LNCAP (cell line): Measurements from ENCODE around the gene SLC12A3.

Experiments
- TF ChIP-seq, protein P1 (sequence below): fragments of 450-650 bp; IDR thresholded peaks from 2 replicates; pipeline ENCODE4 v1.5.1; 2017; ENCODE audit warnings: mild to moderate bottlenecking

Gene SLC12A3, protein sequence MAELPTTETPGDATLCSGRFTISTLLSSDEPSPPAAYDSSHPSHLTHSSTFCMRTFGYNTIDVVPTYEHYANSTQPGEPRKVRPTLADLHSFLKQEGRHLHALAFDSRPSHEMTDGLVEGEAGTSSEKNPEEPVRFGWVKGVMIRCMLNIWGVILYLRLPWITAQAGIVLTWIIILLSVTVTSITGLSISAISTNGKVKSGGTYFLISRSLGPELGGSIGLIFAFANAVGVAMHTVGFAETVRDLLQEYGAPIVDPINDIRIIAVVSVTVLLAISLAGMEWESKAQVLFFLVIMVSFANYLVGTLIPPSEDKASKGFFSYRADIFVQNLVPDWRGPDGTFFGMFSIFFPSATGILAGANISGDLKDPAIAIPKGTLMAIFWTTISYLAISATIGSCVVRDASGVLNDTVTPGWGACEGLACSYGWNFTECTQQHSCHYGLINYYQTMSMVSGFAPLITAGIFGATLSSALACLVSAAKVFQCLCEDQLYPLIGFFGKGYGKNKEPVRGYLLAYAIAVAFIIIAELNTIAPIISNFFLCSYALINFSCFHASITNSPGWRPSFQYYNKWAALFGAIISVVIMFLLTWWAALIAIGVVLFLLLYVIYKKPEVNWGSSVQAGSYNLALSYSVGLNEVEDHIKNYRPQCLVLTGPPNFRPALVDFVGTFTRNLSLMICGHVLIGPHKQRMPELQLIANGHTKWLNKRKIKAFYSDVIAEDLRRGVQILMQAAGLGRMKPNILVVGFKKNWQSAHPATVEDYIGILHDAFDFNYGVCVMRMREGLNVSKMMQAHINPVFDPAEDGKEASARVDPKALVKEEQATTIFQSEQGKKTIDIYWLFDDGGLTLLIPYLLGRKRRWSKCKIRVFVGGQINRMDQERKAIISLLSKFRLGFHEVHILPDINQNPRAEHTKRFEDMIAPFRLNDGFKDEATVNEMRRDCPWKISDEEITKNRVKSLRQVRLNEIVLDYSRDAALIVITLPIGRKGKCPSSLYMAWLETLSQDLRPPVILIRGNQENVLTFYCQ

DNA sequence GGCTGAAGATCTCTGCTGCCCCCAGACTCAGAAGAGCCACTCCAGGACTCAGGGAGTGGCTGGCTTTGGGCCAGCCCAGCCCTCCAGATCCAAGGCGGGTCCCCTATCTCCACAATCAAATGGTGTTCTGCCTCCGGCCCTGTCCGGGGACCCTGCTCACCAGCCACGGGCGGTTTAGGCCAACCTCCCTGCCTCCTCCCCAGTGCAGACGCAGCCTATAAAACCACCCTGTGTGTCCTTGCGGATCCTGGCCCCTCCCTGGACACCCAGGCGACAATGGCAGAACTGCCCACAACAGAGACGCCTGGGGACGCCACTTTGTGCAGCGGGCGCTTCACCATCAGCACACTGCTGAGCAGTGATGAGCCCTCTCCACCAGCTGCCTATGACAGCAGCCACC is at the start of gene SLC12A3:
TSS of gene SLC12A3 (plus strand) at position 248 of the 400 bp plus-strand sequence. CDS start at position 277, 29 bp downstream.
- TF ChIP-seq, protein P1, sequence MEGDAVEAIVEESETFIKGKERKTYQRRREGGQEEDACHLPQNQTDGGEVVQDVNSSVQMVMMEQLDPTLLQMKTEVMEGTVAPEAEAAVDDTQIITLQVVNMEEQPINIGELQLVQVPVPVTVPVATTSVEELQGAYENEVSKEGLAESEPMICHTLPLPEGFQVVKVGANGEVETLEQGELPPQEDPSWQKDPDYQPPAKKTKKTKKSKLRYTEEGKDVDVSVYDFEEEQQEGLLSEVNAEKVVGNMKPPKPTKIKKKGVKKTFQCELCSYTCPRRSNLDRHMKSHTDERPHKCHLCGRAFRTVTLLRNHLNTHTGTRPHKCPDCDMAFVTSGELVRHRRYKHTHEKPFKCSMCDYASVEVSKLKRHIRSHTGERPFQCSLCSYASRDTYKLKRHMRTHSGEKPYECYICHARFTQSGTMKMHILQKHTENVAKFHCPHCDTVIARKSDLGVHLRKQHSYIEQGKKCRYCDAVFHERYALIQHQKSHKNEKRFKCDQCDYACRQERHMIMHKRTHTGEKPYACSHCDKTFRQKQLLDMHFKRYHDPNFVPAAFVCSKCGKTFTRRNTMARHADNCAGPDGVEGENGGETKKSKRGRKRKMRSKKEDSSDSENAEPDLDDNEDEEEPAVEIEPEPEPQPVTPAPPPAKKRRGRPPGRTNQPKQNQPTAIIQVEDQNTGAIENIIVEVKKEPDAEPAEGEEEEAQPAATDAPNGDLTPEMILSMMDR: no peak

DNA sequence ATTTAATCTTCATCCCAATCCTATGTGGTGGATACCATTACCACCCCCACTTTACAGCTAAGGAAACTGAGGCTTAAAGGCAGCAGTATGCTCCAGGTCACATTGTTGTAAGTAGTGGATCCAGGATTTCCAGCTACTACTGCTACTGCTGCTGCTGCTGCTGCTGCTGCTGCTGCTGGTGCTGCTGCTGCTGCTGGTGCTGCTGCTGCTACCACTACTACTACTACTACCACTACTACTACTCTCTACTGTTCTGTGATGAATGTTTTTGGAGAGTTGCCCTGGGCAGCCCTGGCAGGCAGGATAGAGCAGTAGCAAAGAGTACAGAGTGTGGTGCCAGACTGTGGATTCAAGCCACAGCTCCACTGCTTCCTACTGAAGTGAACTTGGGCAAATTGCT is 49.3 kb upstream of the SLC12A3 start:
- TF ChIP-seq, protein P1: no peak

DNA sequence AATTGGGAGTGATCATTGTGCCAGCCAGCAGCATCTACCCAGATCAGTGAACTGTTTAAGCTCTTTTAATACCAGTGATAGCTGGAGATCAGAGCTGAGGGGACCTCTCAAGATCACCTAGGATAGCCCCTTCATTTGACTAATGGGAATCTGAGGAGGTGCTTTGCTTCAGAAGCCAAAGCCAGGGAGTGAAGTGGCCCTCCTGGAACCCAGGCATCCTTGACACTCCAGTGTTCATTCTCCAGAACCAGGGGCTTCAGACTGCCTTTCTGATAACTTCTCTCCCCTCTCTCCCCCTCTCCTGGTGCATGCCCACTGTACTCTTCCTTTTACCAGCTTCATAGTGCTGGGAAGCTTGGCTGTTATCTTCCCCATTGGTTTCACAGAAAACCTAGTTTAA is 48.0 kb upstream of the SLC12A3 start:
- TF ChIP-seq, protein P1: no peak

GRCh38 chr16:56817938-56818337 is 47.1 kb upstream of the SLC12A3 start:
- TF ChIP-seq, protein P1: no peak

DNA sequence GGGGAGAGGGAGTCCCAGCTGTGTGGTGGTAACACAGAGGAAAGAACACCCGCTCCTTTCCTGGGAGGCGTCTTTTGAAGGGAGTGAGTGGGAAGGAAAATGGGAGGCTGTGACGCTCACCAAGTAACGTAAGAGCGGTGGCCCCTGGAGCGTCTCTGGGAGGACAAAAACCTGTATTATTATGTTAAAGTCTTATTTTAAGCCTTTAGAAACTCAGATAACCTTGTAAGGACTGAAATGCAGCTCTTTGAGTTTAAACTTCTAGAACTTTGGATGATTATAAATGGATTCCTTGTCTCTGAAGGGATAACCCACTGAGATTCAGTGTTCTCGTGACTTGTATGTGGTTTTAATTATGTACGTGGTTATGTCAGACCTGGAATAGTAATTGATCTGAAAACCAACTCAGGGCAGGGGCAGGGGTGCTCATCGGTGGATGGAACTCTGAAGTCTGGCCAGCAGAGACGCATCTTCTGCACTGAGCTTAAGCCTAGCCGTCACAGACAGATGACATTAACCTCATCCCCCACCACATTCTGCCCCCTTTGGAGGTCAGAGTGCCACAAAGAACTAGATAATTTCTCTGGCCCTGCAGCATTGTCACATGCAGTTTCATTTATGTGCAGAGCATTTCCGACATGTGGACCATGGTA is 41.8 kb upstream of the SLC12A3 start:
- TF ChIP-seq, protein P1: no peak

- TF ChIP-seq, protein P1: peak; percentile 28
Measured at GRCh38 chr16:56824331-56824730, 40.7 kb upstream of the SLC12A3 start.

- TF ChIP-seq, protein P1: no peak
Measured at GRCh38 chr16:56824804-56825203, 40.2 kb upstream of the SLC12A3 start.
